ENCODE measurements around the gene TEX38.
"Not testable (repeated sequence)": the region's sequence is repeated elsewhere in the genome, so short reads cannot be mapped to it uniquely, and the experiment has no call there.

TEX38 gene

DNA sequence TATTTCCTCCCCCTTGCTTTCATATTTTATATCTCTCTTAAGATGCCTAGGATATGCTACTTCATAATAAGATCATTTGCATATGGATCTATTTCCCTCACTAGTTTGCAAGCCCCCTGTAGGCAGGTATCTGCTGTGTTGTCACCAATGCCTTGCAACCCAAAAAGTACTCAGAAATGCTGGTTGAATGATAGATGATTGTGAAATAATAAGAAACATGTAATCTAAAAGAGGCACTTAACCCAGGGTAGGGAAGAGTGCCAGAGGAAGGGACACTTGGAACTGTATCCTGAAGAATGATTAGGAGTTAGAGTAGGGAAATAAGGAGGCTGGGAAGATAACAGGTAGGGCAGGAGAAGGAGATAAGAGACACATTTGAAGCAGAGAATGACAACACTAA is 15.8 kb upstream of the TEX38 start:
- DNase-seq: no peak

DNA sequence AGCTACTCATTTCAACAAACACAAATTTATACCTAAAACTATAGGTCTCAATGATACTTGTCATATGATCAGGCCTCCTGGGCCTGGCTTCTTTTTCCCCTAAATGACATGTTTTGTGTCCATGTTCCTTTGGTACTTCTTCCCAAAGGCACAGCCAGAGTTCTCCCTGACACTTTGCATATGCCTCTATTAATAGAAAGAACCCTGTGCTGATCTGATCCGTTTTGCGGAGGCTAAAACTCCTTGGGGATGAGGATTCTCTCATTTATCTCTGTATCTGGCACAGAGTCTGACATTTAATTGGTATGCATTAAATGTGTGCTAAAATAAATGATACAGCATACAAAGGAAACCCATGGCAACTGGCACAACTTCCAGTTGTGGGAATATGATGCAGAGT is 15.0 kb upstream of the TEX38 start:
- DNase-seq: no peak

DNA sequence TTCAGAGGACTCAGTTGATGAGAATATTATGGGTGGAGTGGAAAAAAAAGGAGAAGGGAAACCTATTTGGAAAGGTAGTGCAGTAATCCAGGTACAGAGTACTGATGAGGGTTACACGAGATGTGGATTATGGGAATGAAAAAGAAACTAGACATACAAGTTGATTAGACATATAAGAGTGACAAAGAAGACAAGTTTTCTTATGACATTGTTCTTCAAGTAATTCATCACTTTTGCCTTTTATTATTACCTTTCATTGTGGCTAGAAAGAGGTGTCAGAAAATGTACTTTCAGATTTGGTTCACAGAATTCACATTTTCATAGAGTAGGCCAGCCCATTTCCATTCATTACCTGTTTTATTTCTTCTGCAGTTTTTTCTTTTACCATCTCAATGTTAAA is 13.9 kb upstream of the TEX38 start:
- no peak for DNase-seq

DNA sequence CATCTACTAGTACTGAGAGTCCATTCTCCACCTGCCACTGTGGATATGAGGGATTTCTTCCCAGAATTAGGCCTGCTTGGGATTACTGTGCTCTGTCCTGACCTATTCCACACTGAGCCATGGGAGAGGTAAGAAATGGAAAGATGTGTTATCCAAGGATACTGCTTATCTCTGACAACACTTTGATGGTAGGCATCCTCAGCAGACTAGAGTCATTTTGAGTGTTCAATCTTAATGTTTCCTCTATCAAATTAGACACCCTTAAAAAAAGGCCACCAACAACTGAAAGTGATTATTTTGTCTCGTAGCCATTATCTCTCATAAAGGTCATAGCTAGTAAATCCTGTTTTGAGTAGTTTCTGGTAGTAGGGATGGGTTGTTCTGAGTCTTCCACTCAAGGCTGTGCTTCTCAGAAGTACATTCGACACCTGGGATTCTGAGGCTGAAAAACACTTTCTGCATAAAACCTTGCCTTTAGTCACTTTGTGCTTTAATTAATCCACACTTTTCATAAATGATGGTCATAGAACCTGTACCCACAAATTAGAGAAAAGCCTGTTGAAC is 12.3 kb upstream of the TEX38 start:
- no peak for DNase-seq

DNA sequence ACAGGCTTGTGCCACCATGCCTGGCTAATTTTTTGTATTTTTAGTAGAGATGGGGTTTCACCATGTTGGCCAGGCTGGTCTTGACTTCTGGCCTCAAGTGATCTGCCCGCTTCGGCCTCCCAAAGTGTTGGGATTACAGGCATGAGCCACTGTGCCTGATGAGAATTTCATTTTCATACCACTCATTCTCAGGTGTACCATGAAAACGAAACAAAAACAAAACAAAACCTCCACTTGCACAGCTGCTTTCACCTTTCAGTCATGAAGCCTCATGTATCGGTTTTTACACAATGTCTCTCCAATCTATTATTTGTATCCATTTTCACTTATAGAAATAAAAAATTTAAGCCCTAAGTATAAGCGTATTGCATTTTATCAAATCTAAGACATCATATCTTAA is 11.5 kb upstream of the TEX38 start:
- not testable (repeated sequence) for DNase-seq

DNA sequence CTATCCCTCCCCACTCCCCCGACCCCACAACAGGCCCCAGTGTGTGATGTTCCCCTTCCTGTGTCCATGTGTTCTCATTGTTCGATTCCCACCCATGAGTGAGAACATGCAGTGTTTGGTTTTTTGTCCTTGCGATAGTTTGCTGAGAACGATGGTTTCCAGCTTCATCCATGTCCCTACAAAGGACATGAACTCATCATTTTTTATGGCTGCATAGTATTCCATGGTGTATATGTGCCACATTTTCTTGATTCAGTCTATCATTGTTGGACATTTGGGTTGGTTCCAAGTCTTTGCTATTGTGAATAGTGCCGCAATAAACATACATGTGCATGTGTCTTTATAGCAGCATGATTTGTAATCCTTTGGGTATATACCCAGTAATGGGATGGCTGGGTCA is 8.7 kb upstream of the TEX38 start:
- not testable (repeated sequence) for DNase-seq

DNA sequence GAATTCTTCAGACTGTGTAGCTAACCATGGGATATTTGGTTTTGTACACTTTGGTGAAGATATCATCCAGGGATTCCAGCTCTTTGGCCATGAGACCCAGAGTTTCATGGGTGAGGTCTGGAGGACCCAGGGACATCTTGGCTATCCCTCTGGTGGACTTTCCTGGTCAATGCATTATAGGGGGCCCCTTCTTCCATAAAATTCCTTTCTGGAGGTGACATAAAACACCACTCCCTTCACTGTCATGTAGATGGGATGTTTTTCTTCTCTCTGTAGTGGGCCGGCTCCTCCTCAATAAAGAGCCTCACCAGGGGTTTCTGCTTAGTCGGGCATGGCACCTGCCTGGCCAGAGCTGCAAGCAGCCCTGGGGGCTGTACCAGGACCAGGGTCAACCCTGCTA is 5.7 kb upstream of the TEX38 start:
- DNase-seq: no peak

DNA sequence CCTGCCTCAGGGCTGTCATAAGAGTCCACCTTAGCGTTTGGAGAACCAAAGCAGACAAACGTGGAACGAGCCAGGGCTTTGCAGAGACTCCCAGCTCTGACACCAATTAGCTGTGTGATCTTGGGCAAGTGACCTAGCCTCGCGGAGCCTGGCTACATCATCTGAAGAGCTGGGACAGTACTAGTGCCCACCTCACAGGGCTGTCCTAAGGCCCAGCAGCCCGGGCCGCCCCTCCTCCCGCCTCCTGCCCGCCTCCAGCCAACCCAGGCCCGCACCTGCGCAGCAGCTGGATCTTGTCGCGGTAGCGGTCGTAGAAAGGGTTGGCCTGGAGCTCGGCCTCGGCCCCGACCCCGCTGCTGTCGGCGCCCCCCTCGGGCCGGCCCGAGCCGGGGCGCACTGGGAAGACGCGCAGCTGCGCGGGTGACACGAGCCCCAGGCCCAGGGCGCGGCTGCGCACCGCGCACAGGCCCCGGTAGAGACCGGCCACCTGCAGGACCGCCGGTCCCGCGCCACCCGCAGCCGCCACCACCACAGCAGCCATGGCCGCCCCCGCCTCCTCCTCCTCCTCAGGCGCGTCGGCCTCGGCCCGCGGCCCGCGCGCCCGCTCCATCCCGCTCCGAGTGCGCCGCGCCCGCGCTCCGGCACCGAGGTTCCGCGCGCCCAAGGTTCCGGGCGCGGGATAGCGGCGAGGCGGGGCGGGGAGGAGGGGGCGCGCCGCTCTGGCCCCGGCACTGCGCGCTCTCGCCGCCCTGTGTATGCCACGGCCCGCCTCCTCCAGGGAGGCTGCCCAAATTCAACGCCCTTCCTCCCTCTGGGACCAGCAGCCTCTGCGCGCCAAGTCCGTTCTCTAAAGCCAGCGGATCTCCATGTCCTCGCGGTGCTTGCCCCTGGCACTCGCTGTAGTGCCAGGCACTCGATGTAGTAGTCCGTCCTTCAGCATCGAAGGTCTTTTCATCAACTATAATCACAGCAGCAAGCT is 3.6 kb upstream of the TEX38 start, which contains the start of gene ATPAF1:
TSS of gene ATPAF1 (minus strand) at position 583 of the 979 bp plus-strand sequence. CDS start at position 541, 42 bp downstream.
- DNase-seq: peak; percentile 75

DNA sequence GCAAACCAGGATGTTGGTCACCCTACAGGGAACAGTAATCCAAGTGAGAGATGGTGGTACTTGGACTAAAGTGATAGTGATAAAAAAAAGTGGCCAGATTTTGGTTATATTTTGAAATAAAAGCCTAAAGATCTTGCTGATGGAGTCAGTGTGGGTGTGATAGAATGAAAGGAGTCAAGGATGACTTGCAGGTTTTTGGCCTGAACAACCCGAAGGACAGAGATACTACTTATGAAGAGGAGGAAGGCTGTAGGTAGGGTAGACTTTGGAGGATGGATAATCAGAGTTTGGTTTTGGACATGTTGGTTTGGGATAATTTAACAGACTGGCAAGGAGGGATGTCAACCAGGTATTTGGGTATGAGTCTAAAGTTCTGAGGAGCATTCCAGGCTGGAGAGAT is 1.5 kb upstream of the TEX38 start:
- no peak for DNase-seq

DNA sequence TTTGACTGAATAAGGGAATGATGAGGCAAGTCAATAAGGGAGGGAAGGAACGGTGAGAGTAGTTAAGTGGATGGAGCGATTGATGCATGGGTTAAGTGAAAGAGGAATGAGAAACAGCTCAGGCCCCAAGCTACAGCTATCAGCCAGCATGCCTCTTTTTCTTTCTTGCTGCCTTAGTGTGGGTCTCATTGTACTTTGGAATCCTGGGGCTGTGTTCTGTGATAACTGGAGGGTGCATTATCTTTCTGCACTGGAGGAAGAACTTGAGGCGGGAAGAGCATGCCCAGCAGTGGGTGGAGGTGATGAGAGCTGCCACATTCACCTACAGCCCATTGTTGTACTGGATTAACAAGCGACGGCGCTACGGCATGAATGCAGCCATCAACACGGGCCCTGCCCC is 1.0 kb downstream of the TEX38 start:
- no peak for DNase-seq

DNA sequence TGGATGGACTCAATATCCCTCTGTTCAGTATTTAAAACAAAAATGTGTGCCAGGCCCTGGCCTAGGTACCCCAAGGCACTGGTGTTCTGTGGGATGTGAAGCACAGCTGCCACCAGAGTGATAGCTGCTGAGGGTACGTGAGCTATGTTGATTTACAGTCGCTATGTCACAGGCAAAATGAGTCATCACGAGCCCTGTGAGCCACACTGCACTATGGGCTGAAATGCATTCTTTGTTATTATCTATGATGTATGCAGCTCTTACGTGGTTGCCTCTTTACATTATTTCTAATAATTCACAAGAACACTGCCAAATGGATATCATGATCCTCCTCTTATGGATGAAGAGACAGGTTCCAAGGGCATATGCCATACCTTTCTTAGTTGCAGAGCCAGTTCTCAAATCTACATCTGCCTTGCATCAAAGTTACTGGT is 2.1 kb downstream of the TEX38 start:
- DNase-seq: peak; percentile 49

DNA sequence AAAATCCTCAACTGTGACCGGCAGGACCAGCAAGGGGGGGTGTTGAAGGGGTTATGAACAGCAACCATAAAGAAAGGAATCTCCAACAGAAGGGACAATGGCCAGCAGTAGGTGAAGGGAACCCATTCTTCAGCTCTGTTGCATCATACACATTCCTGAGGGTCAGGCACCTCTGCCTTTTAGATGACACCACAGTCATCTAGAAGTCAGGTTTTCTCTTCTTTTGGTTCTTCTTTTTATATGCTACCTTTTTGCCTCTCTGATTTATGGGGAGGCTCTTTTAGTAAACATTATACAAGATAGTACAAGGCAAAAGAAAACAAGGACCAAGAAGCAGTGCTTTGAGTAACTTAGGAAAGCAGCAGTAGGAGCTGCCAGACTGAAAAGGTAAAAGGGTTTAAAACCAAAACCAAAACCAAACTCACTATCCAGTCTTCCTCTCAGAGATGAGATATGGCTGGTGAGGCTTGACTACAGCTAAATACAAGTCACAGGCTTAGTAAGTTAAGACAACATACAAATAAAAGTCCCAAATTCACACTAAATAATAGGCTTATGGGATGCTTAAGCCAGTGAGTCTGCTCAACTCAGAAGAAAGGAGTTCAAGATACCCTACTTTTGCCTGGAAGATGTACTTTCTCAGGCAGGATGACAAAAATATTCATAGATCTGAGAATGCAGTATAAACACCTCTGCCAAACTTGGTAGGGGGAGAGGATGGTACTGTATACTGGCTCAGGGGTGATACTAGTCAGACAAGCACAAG is 4.1 kb downstream of the TEX38 start:
- DNase-seq: no peak

DNA sequence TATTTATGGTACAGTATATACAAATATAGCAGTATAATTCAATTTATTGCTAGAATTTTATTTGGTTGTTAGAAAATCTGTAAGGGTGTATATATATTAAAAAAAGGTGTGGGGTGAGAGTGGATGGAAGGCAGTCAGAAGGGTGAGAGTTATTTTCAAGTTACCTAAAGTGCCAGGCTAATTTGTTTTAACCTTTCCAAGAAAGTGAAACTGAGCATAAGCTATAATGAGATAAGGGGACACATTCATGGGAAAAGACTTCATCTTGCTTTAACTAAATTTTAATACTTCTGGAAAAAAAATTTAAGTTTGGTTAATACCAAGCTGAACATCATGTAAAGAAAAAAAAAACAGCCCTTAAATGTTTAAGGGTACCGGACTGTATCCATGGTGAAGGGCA is 4.9 kb downstream of the TEX38 start:
- no peak for DNase-seq

DNA sequence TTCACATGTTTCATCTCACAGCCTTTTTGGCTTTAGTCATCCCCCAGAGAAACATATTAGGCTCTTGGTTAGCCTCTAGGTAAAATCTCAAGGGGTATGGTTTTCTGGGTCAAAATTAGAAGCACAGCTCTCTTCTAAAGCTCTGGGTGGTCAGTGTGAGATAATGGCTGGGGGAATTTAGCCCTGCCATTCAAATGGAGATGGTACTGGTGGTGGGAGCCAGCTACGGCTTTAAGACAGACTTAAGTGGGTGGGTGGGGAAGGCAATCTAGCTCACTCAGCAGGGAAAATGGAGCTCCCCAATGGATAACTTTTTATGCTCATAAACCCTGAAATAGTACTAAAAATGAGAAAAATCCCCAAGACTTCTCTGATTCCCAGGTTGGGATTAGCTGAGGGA is 5.7 kb downstream of the TEX38 start:
- no peak for DNase-seq

DNA sequence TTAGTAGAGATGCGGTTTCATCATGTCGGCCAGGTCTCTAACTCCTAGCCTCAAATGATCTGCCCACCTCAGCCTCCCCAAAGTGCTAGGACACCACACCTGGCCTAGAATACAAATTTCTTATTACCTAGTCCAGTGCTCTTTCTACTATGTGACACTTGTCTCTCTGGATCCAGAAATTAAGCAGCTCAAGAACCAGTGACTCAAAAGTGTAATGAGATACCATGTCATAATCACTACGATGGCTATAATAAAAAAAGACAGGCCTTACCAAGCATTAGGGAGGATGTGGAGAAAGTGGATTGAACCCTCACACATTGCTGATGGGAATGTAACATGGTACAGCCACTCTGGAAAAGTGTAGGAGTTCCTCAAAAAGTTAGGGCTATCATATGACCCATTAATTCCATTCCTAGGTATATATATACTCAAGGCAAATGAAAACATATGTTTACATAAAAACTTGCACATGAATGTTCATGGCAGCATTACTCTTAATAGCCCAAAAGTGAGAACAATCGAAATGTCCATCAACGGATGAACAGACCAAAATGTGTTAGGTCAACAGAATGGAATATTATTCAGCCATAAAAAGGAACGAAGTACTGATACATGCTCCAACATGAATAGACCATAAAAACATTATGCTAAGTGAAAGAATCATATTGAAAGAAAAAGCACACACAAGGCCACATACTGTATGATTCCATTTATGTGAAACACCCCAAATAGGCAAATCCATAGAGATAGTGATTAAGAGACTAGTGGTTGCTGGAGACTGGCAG is 8.3 kb downstream of the TEX38 start:
- DNase-seq: no peak

DNA sequence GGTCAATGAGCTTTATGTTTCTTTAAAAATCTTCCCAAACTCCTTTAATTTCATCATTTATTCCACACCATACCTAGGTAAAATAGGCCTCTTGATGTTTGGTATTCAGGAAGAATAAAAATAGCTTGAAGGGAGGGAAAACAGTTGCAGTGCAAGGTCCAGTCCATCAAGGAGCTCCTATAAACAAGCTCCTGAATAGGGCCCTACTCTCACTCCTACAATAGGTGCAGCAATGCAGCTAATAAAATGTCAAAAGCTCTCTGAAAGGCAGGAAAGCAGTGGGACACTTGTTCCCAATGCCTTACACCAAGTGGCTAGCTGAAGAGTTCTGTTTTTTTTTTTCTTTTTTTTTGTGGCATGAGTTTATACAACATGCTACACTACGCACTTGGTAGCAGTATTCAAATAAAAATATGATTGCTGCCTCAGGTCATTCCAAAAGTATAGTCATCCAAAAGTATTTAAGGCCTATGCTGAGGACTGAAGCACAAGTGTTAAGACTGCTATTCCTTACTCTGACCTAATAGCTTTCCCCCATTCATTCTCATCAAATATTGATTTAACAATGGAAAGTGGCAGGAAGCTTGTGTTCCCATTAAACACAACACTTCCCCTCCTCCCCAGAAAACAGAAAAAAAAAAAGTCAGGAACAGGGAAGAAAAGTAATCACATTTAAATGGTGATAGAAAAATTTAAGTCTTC is 9.8 kb downstream of the TEX38 start:
- DNase-seq: no peak

DNA sequence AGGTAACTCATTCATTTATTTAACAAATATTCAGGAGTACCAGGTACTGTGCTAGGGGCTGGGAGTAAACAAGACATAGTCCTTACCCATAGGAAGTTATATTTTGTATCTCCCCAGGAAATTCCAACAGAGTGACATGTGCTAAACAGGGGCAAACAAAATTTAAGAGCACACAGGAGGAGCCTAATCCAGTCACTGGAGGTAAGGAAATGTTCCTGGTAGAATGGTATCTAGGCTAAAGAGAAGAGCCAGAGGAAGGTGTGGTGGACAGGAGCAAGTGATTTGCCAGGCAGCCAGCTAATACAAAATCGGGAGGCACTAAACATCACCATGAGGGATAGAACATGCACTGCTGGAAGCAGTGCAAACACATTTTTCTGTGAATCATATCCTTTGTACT is 10.4 kb downstream of the TEX38 start:
- DNase-seq: no peak

DNA sequence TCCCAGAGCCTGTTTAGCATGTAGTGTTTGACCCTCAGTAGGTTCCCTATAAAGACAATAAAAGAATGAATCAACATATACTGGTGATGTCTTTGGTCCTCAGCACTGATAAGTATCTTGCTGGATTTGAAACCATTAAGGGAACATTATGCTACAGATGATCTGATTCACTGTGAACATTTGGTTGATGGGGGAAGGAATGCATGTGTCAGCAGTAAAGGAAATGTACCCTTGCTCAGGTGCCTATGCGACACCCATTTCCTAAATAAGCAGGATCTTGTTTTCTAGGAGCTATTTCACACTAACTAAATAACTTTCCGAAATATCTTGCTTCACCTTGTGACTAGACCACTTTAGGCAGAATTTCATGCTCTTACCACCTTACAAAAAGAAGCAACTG is 13.0 kb downstream of the TEX38 start:
- DNase-seq: no peak

DNA sequence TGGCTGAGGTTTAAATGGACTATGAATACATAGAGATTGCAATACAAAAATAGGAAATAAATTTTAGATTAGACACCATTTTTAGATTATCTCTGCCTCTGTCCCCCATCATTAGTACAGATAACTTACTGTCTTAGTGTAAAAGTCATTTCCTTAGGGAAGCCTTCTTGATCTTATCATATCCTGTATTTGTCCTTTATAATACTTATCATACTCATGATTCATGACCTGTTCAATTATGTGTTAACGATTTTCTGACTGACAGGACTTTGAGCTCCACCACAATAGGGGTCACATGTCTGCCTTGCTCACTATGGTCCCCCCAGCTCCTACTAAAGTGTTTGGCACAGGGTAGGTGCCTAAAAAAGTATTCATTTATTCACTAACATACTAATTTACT is 14.6 kb downstream of the TEX38 start:
- DNase-seq: no peak

DNA sequence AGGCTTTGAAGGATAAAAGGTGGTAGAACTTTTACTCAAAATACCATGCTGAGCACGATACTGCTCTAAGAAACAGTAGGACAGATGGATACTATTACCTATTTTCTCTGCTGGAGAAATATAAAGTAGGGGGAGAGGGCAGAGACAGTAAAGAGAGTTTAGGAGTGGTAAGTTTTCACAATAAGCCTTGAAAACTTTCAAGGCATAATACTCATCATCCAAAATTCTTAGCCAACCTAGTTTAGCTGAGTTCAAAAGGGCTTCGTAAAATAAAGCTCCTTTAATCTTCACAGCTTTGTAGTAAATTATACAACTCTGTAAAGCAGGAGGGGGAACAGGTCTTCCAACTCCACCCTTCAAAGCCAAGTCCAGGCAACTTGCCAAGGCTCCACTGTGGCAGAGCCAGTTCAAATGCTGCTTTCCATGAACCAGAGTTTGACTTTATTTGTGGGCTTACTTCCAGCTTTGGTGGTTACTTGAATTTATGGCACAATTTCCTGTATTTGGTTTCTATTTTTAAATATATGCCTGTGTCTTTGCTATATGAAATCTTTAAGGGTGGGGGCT is 15.5 kb downstream of the TEX38 start:
- peak; percentile 72 for DNase-seq

DNA sequence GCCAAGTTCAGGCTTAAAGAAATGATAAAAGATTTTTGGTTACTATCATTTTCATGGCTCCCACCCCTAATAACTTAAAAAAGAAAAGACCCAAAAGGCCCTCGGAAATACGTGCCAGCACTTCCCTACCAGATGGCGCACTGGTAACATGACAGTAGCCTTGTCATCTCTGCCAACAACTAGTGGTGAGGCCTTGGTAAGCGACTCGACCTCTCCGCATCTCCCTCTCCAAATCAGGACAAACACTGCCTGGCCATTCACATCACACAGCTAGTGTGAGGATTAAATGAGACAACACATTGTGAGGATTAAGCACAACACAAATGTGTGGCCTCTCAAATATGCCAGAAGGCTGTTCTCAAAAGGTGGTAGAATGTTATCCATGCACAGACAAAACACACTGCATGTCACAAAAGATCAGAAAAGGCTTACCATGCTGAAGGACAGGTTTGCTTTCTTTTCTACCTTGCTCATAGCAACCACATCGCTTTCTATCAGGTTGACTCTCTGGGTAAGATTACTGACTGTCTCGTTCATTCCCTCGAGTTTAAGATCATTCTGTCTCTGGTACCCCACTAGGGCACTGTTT is 16.4 kb downstream of the TEX38 start:
- no peak for DNase-seq

Measured in fibroblast of skin of abdomen (primary cell).